Endometrial microvascular endothelial cells (primary cell): ENCODE measurements around the gene LNPEP. TPM values are rescaled to one million over a fixed set of nuclear protein-coding genes. Genes with fewer than 3 reads are reported as not detected.

Experiments used
- in situ Hi-C: cut with HindIII; loops from 2 replicates; pipeline ENCODE4 v1.10.0; 2017; ENCODE audit warnings: low sequenced_read_pairs, low pct_unique_long_range_greater_than_20kb; ENCODE audit errors: inconsistent ontology term
- total RNA-seq: library from RNA; depleted of rRNA; stranded (reverse); fragments of >200 nt; gene quantifications from one replicate; pipeline ENCODE4 v1.2.3, GENCODE V29; 2015; ENCODE audit errors: inconsistent ontology term

Gene LNPEP
- total RNA-seq, 1 donor from 2014 or later = 14.2 TPM

DNA sequence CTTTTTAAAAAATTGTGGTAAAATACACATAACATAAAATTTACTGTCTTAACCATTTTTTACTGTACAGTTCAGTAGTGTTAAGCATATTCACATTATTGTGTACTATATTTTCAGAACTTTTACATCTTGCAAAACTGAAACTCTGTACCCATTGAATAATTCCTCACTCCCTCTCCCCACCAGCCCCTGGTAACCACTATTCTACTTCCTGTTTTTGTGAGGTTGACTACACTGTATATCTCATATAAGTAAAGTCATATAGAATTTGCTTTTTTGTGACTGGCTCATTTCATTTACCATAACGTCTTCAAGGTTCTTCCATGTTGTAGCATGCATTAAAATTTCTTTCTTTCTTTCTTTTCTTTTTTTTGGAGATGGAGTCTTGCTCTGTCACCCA lies 87.0 kb downstream of the LNPEP start:
- in situ Hi-C loops = no loop called here

DNA sequence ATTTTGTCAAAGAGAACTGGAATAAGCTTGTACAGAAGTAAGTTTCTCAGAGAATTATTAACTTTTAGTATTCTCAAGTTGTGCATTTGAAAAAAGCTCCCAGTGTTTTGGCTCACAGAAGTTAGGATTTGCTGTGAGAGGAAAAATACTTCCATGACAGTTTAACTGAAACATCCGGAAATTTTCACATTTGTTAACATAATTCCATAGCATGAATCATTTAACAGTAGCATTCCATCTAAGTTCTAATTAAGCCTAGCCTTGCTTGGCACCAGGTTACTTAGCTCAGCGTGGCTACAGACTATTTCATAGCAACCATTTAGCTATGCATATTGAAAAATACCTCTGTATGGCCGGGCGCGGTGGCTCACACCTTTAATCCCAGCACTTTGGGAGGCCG lies 90.8 kb downstream of the LNPEP start:
- in situ Hi-C loops = no loop called here

GRCh38 chr5:97037819-97038218 lies 101.9 kb downstream of the LNPEP start:
- in situ Hi-C loops = no loop called here

DNA sequence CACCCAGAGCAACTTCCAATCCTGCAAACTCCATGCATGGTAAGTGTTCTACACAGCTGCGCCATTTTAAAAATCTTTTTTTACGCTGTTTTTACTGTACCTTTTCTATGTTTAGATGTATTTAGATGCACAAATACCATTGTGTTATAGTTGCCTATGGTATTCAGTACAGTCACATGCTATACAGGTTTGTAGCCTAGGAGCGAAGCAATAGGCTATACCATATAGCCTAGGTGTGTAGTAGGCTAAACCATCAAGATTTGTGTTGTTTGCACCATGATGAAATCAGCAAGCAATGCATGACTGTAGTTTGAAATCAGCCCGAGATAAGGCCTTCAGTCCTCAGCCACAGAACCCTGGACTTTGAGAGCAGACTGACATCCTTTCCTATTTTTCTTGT lies 105.4 kb downstream of the LNPEP start:
- in situ Hi-C loops = no loop called here

- in situ Hi-C loops = no loop called here
Measured at GRCh38 chr5:97042996-97043395, 107.1 kb downstream of the LNPEP start.

DNA sequence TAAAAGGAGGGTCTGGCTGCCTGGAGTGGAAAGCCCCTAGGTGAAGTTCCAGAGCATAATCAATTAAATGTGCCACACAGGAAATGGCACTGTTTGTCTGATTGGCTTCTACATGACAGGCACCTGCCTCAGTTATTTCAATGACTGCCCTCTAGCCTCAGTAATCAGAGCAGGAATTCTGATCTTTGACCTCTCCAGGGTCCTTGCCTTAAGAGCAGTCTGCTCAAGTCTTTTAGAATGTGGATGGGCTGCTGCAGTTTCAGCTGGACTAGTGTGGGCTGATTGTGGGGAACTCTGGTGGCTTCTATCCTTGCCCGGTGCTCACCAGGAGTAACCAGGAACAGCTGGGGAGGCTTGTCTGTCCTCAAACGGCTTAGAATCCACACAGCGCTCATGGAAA lies 107.6 kb downstream of the LNPEP start:
- in situ Hi-C loops = no loop called here

DNA sequence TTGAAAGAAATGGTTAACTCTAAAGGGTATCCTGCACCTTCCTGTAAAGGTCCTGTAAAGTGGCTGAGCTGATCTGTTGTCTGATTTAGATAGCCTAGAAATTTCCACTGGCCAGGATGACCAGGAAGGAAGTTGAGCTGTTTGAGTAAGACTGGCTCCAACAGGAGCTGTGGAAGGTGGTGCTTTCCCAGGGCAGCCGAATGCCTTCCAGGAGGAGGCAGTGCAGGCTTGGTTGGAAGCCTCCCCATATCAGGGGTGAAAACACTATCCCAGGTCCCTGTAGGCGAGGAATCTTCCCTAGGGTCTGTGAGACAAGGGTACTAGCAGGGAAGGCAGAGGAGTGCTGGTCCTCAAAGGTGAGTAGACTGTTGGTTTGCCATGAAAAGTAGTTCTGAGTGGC lies 108.2 kb downstream of the LNPEP start:
- in situ Hi-C loops = no loop called here

- in situ Hi-C loops = no loop called here
Measured at GRCh38 chr5:97046270-97046982, 110.5 kb downstream of the LNPEP start.

DNA sequence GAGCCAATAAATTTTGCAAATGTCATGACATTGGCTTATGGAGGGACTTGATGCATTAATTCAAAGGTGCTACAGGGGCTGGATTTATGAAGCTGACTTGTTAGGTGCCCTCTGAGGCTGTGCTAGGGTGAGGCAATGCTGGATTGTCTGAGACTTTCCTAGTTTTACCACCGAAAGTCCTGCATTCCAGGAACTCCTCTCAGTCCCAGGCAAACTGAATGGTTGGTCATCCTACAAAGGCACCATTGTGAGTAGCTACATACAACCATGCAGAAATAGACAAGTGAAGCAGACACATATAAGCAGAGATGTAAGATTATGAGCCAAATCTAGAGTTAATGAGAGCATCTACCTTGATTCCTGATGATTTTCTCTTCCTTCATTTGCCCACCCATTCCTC lies 111.2 kb downstream of the LNPEP start:
- in situ Hi-C loops = no loop called here

GRCh38 chr5:97049175-97049574 lies 113.3 kb downstream of the LNPEP start:
- in situ Hi-C loops = no loop called here

DNA sequence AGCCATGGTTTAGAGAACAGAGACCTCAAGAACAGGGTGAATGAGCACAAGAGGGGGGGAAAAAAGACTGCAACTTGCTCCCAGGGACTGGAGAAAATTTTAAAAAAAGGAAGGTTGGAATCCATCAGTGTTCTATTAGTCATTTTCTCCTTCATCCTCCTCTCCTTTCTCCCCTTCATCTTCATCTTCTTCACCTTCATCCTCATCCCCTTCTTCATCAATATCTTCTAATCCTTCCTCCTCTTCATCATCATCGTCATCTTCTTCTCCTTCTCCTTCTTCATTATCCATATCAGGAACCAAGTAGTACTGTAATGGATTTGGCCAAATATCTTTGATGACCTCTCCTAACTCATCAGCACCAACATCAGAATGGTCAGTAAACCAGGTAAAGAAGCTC lies 120.4 kb downstream of the LNPEP start:
- in situ Hi-C loops = no loop called here

- in situ Hi-C loops = no loop called here
Measured at GRCh38 chr5:97062046-97062445, 126.2 kb downstream of the LNPEP start.

- in situ Hi-C loops = no loop called here
Measured at GRCh38 chr5:97063251-97063650, 127.4 kb downstream of the LNPEP start.

- in situ Hi-C loops = no loop called here
Measured at GRCh38 chr5:97065475-97065874, 129.6 kb downstream of the LNPEP start.

DNA sequence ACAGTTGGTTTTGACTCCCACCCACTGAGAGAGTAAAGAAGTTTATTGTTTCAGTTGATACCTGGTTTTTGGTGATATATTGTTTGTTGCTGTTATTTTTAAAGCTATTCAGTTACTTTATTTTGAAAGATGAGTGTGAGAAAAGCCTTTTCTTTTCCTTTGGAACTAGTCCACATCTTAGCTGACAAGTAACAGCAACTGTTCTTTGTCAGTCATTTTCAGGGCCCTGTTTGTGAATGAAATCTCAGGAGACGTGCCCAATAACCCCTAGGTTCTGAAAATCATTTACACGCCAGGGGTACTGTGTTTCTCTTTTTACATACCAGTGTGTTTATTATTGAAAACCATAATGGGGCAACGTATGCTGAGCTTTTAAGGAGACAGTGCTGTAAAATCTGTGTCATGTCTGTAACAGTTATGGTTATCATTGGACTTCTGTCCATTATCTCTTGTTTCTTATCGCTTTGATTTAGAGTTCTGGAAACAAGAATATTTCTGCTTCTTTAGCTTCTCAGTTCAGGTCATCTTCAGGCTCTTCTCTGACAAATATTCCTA lies 131.5 kb downstream of the LNPEP start:
- in situ Hi-C loops = no loop called here

GRCh38 chr5:97070234-97070633 lies 134.4 kb downstream of the LNPEP start:
- in situ Hi-C loops = no loop called here

GRCh38 chr5:97071101-97071500 lies 135.2 kb downstream of the LNPEP start:
- in situ Hi-C loops = no loop called here

GRCh38 chr5:97071993-97072392 lies 136.1 kb downstream of the LNPEP start:
- in situ Hi-C loops = no loop called here

DNA sequence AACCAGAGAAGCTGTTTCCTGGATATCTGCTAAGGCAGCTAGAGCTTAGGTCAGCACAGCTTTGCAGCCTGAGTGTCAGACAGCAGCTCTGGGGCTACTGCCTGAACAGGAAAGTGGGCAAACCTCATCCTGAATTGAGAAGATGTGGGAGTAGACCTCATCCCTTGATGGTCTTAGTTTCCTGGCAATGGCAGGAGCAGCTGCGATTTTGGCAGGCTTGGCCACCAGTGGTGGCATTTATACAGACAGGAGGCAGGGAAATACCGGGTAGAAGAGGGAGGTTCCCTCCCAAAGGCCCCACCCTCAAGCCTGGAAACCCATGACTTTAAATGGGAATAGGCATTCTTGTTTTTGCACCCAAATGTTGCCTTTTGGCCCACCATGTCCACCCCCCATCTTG lies 136.8 kb downstream of the LNPEP start:
- in situ Hi-C loops = no loop called here

DNA sequence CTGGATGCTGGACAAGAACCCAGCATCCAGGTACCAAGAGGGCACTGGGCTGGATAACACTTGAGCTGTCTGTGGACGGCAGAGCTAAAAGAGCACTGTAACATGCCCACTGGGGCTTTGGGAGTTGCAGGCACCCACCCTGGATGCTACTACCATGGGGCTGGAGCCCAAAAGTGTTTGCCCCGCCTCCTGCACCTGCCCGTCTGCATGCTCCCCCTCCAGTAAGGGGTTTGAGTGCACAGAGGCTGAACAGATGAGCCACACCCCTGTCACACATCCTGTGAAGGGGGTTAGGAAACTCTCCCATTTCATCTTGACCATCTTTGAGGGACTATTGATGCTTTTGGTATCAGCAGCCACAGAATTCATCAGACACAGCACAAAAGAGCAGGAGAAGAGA lies 137.5 kb downstream of the LNPEP start:
- in situ Hi-C loops = no loop called here
